NCI-H82 treated with DMSO at 0.1 percent for 48 hours (cell line): Measurements from ENCODE around the gene EVI5.

ENCODE experiments used
- DNase-seq: peaks from one replicate; lab custom pipeline; 2025; ENCODE audit not compliant: unreplicated experiment; lab: John Stamatoyannopoulos, UW

EVI5 gene

GRCh38 chr1:92465256-92465647, 319.7 kb downstream of the EVI5 start:
- no peak for DNase-seq

- no peak for DNase-seq
Observed at GRCh38 chr1:92464588-92465255, 320.2 kb downstream of the EVI5 start.

- DNase-seq: no peak
Observed at GRCh38 chr1:92461364-92462097, 323.4 kb downstream of the EVI5 start.

GRCh38 chr1:92459871-92460320, 325.0 kb downstream of the EVI5 start:
- DNase-seq: no peak
